Esophagus muscularis mucosa (tissue), 3 donors: ENCODE measurements around the gene RAD18.

Experiments
- CTCF ChIP-seq, 3 experiments: fragments of 200-600 bp in 2 of 3; fragments of 450-650 bp in 1 of 3; sonication (generic) in 2 of 3; IDR thresholded peaks; one replicate each; pipeline ENCODE4 v1.5.1; 2017 to 2019; ENCODE audit warnings: antibody characterized with exemption in 3 of 3, mild to moderate bottlenecking in 2 of 3, moderate library complexity in 1 of 3
- EP300 ChIP-seq: sonication (generic); formaldehyde crosslinking; IDR thresholded peaks from one replicate; pipeline ENCODE4 v1.6.1; 2017; ENCODE audit warnings: antibody characterized with exemption

- TF ChIP-seq CTCF (IDR thresholded peaks at IDR 0.05) (no peak), EP300 (no peak)
Measured at GRCh38 chr3:8842293-8842692, 121.0 kb downstream of the RAD18 start.
